Activated naive CD8-positive, alpha-beta T cell treated with anti-CD3 and anti-CD28 coated beads, Interleukin-2, amount 50 U/mL, for 24 hours (primary cell): ENCODE data around the gene CEMIP.

Experiments used
- ATAC-seq: fragments of 150-1000 bp; cut with Tn5 transposase; one replicate; pipeline ENCODE4 v1.10.0; 2021
- DNase-seq: peaks from one replicate; pipeline ENCODE4 v3.0.0; 2021
- H3K27ac Mint-ChIP-seq: one replicate; pipeline ENCODE4 v1.8.0; 2021; ENCODE audit warnings: mild to moderate bottlenecking, mixed read lengths
- H3K27me3 Mint-ChIP-seq: one replicate; pipeline ENCODE4 v1.8.0; 2021; ENCODE audit warnings: mixed read lengths
- H3K36me3 Mint-ChIP-seq: one replicate; pipeline ENCODE4 v1.8.0; 2021; ENCODE audit warnings: low read depth, mixed read lengths
- H3K4me1 Mint-ChIP-seq: one replicate; pipeline ENCODE4 v1.8.0; 2021; ENCODE audit warnings: mixed read lengths
- H3K4me3 Mint-ChIP-seq: one replicate; pipeline ENCODE4 v1.8.0; 2021; ENCODE audit warnings: mild to moderate bottlenecking, moderate library complexity, mixed read lengths
- H3K9me3 Mint-ChIP-seq: one replicate; pipeline ENCODE4 v1.8.0; 2021; ENCODE audit warnings: mixed read lengths

Gene CEMIP

DNA sequence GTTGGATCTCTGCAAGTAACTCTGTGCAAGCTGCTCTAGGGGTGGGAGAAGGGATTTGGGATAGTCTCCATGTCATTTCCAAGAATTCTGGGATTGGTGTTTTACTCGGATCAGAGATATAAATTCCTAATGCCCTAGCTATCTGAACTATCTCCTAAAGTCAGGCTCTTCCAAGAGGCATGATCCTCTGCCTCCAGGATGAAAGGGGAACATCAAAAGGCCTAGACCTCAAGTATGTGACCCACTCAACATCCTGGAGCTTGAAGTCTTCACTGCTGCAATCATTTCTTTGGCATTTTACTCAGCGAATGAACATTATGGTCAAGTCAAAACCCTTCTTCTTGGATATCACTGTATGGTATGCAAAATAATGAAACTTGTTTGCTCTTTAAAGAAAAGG is 104.5 kb downstream of the CEMIP start:
- no peak overlapping the region for H3K4me3 Mint-ChIP-seq
- H3K36me3 Mint-ChIP-seq, result no peaks in the 10 kb centered on the region
- no peaks in the 10 kb centered on the region for H3K27me3 Mint-ChIP-seq
- peaks cover 2% of the 10 kb centered on the region for H3K4me1 Mint-ChIP-seq
- no peaks in the 10 kb centered on the region for H3K9me3 Mint-ChIP-seq
- no peak for ATAC-seq
- DNase-seq, result no peak
- H3K27ac Mint-ChIP-seq, result no peak overlapping the region

- H3K4me3 Mint-ChIP-seq, result no peak overlapping the region
- no peak overlapping the region for H3K27ac Mint-ChIP-seq
- peaks cover 6% of the 10 kb centered on the region for H3K4me1 Mint-ChIP-seq
- no peak for DNase-seq
- H3K36me3 Mint-ChIP-seq, result no peaks in the 10 kb centered on the region
- ATAC-seq, result no peak
- no peaks in the 10 kb centered on the region for H3K9me3 Mint-ChIP-seq
- H3K27me3 Mint-ChIP-seq, result no peaks in the 10 kb centered on the region
These were observed 105.9 kb downstream of the CEMIP start for GRCh38 chr15:80885016-80885579.

DNA sequence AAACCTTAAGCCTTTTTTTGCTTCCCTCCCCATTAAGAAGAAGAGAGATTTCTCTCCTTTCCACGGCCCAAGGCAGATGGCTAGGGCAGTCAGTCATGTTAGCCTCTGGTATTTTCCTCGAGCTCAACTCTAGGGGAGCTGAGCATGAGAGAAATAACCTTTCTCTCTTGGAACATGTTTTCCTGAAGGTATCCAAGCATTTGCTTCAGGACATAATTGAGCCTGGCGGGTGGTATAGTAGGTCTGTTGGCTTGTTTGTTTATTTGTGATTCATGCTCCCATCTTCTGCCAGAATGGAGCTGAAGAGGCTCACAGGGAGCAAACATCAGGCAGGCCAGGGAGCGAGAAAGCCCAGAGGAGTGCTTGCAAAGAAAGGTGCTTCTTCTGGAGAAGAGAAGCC is 108.0 kb downstream of the CEMIP start:
- ATAC-seq (no peak), DNase-seq (no peak)
- Mint-ChIP-seq H3K4me3 (no peak overlapping the region), H3K4me1 (peaks cover 6% of the 10 kb centered on the region), H3K27ac (no peak overlapping the region), H3K36me3 (no peaks in the 10 kb centered on the region), H3K9me3 (no peaks in the 10 kb centered on the region), H3K27me3 (no peaks in the 10 kb centered on the region)

GRCh38 chr15:80888846-80889245 is 109.7 kb downstream of the CEMIP start:
- DNase-seq (no peak), ATAC-seq (no peak)
- Mint-ChIP-seq H3K36me3 (no peaks in the 10 kb centered on the region), H3K4me3 (no peak overlapping the region), H3K27ac (no peak overlapping the region), H3K27me3 (no peaks in the 10 kb centered on the region), H3K9me3 (no peaks in the 10 kb centered on the region), H3K4me1 (peaks cover 6% of the 10 kb centered on the region)

DNA sequence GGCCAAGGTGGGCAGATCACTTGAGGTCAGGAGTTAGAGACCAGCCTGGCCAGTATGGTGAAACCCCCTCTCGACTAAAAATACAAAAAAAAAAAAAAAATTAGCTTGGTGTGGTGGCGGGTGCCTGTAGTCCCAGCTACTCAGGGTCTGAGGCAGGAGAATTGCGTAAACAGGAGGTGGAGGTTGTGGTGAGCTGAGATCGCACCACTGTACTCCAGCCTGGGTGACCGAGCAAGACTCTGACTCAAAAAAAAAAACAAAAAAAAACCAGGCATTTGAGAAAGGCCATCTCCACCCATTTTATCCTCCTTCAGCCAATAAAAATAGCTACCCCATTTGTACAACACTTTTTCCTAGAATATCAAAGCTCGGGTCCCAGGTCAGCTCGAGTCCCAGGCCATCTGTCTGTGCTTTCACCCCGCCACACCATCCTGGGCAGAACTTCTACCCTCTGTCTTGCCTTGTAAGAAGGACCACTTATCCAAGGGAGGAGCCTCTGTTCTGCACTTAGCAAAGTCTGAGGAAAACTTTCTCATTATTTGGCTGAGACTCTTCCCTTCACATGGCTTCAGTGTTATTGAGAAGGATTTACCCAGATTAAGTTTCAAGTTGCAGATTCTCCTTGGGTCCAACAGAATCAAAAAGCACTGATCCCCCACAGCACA is 111.3 kb downstream of the CEMIP start:
- no peak for ATAC-seq
- no peak for DNase-seq
- Mint-ChIP-seq H3K4me3 (no peak overlapping the region), H3K36me3 (no peaks in the 10 kb centered on the region), H3K27ac (no peak overlapping the region), H3K9me3 (no peaks in the 10 kb centered on the region), H3K4me1 (peaks cover 6% of the 10 kb centered on the region), H3K27me3 (no peaks in the 10 kb centered on the region)

DNA sequence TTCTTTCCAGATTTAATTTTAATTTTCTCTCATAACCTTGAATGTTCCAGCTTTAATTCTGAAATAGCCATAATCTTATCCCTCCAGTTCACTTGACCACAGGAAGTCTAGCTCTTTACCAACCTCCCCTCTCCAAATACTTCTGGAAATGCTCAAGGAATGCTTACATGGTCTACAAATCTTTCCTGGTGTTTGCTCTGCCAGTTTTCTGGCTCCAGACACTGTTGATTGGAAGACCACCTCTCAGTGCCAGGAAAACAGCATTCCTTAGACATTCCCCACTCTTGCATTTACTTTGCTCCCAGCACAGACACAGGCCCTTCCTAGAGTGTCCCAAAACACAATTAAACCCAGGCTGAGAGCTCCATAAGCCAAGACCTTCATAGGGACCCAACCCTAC is 111.8 kb downstream of the CEMIP start:
- no peak for DNase-seq
- no peak overlapping the region for H3K4me3 Mint-ChIP-seq
- H3K27ac Mint-ChIP-seq, result no peak overlapping the region
- H3K4me1 Mint-ChIP-seq, result peaks cover 6% of the 10 kb centered on the region
- peaks cover under 1% of the 10 kb centered on the region for H3K9me3 Mint-ChIP-seq
- peaks cover 3% of the 10 kb centered on the region for H3K36me3 Mint-ChIP-seq
- no peak for ATAC-seq
- H3K27me3 Mint-ChIP-seq, result no peaks in the 10 kb centered on the region

DNA sequence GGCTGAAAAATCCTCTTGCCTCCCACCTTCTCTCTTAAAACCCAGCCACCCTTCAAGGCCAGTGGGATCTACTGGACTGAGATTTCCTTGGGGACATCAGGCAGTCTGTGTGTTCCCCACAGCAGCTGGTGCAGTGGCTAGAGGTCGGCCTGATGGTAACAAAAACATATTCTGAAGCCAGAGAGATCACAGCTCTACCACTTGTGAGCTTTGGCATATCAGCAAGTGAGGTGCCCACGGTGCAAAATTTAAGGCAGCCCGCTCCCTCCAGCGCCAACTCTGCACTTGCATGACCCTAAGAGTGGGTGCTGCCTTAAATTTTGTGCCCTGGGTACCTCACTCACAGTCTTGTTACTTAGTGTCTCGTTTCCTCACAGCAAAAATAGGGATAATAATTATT is 113.2 kb downstream of the CEMIP start:
- no peak for DNase-seq
- Mint-ChIP-seq H3K27me3 (no peaks in the 10 kb centered on the region), H3K36me3 (peaks cover 7% of the 10 kb centered on the region), H3K4me3 (no peak overlapping the region), H3K27ac (no peak overlapping the region), H3K4me1 (peaks cover 6% of the 10 kb centered on the region), H3K9me3 (peaks cover 5% of the 10 kb centered on the region)
- no peak for ATAC-seq

- peaks cover 5% of the 10 kb centered on the region for H3K9me3 Mint-ChIP-seq
- no peak for ATAC-seq
- no peak overlapping the region for H3K4me3 Mint-ChIP-seq
- H3K27me3 Mint-ChIP-seq, result no peaks in the 10 kb centered on the region
- H3K27ac Mint-ChIP-seq, result no peak overlapping the region
- H3K4me1 Mint-ChIP-seq, result peaks cover 2% of the 10 kb centered on the region
- no peak for DNase-seq
- peaks cover 7% of the 10 kb centered on the region for H3K36me3 Mint-ChIP-seq
These were observed 114.6 kb downstream of the CEMIP start for GRCh38 chr15:80893777-80894176.

GRCh38 chr15:80895091-80895490 is 115.9 kb downstream of the CEMIP start:
- ATAC-seq (no peak), DNase-seq (no peak)
- Mint-ChIP-seq H3K36me3 (peaks cover 7% of the 10 kb centered on the region), H3K27ac (no peak overlapping the region), H3K27me3 (no peaks in the 10 kb centered on the region), H3K9me3 (peaks cover 5% of the 10 kb centered on the region), H3K4me3 (no peak overlapping the region), H3K4me1 (no peaks in the 10 kb centered on the region)

- ATAC-seq, result no peak
- DNase-seq, result no peak
- H3K4me1 Mint-ChIP-seq, result no peaks in the 10 kb centered on the region
- H3K27ac Mint-ChIP-seq, result no peak overlapping the region
- H3K36me3 Mint-ChIP-seq, result peaks cover 7% of the 10 kb centered on the region
- peaks cover 5% of the 10 kb centered on the region for H3K9me3 Mint-ChIP-seq
- H3K27me3 Mint-ChIP-seq, result no peaks in the 10 kb centered on the region
- H3K4me3 Mint-ChIP-seq, result no peak overlapping the region
These were observed 116.8 kb downstream of the CEMIP start for GRCh38 chr15:80895965-80896364.

DNA sequence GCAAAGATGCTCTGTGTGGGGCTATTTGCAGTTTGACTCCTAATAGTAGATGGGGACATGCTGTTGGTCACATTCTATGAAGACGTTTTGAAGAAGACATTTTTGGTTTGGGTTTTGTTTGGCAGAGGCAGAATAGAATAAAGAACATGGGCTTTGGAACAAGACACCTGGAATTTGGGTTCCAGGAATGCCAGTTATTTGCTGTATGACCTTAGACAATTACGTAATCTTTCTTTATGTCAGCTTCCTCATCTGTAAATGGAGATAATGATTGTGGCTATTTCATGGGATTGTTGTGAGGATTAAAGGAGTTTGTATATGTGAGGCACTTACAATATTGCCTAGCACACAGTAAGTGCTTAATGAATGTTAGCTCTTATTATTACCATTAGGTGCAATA is 118.9 kb downstream of the CEMIP start:
- no peak overlapping the region for H3K4me3 Mint-ChIP-seq
- no peak for ATAC-seq
- no peaks in the 10 kb centered on the region for H3K4me1 Mint-ChIP-seq
- no peak overlapping the region for H3K27ac Mint-ChIP-seq
- no peak for DNase-seq
- no peaks in the 10 kb centered on the region for H3K27me3 Mint-ChIP-seq
- peaks cover 5% of the 10 kb centered on the region for H3K9me3 Mint-ChIP-seq
- peaks cover 7% of the 10 kb centered on the region for H3K36me3 Mint-ChIP-seq

DNA sequence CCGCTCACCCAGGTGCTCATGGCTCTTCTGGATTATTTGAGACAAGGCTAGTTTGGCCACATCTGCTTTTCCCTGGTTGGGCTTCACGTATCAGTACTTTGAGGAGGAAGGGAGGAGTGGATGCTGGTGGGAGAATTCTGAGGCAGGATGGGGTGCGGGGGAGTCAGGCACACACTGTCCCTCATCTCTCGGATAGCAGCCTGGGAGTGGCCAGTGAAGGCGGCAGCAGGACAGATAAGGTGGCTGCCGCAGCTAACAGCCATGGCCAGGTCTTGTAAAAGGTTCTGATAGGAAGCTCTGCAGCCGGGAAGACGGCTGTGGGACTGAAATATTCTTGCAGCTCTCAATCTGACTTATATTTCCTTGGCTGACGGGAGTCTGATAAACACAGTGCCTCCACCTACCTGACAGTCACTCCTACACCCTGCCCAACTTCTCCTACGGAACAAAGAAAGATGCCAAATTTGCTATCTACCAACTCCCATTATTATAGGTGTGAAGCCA is 123.2 kb downstream of the CEMIP start:
- Mint-ChIP-seq H3K4me3 (no peak overlapping the region), H3K27ac (no peak overlapping the region), H3K4me1 (no peaks in the 10 kb centered on the region), H3K9me3 (no peaks in the 10 kb centered on the region), H3K27me3 (no peaks in the 10 kb centered on the region), H3K36me3 (peaks cover 1% of the 10 kb centered on the region)
- DNase-seq (no peak), ATAC-seq (no peak)

DNA sequence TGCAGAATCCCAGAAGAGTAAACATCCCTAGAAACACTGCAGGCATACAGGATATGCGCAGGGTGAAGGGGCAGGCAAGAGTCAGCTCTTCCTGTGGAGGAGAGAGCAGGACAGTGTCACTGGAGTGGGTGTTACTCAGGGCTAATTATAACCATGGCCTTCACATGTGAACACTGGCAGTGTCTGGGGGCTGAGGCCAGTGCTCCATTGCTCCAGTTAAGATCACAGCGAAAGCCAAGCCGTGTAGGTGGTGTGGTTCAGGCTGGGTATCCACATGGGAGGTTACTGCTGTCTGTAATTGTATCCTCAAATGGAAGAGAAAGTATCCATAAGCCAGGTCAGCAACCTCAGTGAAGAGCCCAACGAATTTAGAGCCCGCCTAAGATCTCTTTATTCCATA is 125.8 kb downstream of the CEMIP start:
- H3K27me3 Mint-ChIP-seq, result no peaks in the 10 kb centered on the region
- H3K27ac Mint-ChIP-seq, result no peak overlapping the region
- peaks cover 4% of the 10 kb centered on the region for H3K36me3 Mint-ChIP-seq
- H3K4me3 Mint-ChIP-seq, result no peak overlapping the region
- no peaks in the 10 kb centered on the region for H3K4me1 Mint-ChIP-seq
- DNase-seq (no peak), ATAC-seq (no peak)
- H3K9me3 Mint-ChIP-seq, result no peaks in the 10 kb centered on the region

GRCh38 chr15:80906159-80906766 is 127.1 kb downstream of the CEMIP start:
- H3K36me3 Mint-ChIP-seq, result peaks cover 4% of the 10 kb centered on the region
- H3K4me1 Mint-ChIP-seq, result no peaks in the 10 kb centered on the region
- no peak overlapping the region for H3K27ac Mint-ChIP-seq
- no peak overlapping the region for H3K4me3 Mint-ChIP-seq
- H3K9me3 Mint-ChIP-seq, result no peaks in the 10 kb centered on the region
- DNase-seq, result no peak
- no peaks in the 10 kb centered on the region for H3K27me3 Mint-ChIP-seq
- no peak for ATAC-seq

DNA sequence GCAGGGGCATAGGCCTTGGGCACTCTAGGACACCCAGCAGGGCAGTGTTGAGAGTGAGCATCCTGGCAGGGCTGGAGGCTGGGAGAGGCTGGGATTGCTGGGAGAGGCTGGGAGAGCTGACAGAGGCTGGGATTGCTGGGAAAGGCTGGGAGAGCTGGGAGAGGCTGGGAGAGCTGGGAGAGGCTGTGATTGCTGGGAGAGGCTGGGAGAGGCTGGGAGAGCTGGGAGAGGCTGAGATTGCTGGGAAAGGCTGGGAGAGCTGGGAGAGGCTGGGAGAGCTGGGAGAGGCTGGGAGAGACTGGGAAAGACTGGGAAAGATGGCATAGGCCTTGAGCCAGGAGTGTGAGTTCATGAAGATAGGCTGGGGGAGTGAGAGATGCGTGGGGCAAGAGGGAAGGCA is 132.7 kb downstream of the CEMIP start:
- ATAC-seq, result no peak
- no peaks in the 10 kb centered on the region for H3K4me1 Mint-ChIP-seq
- no peak overlapping the region for H3K27ac Mint-ChIP-seq

More for the DNA sequence above, 132.7 kb downstream of the CEMIP start:
- Mint-ChIP-seq H3K9me3 (no peaks in the 10 kb centered on the region), H3K27me3 (no peaks in the 10 kb centered on the region), H3K4me3 (no peak overlapping the region), H3K36me3 (peaks cover 3% of the 10 kb centered on the region)
- DNase-seq, result no peak
